Erythroblast (primary cell): Measurements from ENCODE around the gene MRPL9.

Experiments used
- GATA1 ChIP-seq: IDR thresholded peaks from 2 replicates; pipeline ENCODE4 v1.6.1; 2011; ENCODE audit warnings: low read depth, mild to moderate bottlenecking, control low read depth, low read length, moderate library complexity
- POLR2A ChIP-seq: IDR thresholded peaks from 2 replicates; pipeline ENCODE4 v1.6.1; 2011; ENCODE audit warnings: mild to moderate bottlenecking, low read length

DNA sequence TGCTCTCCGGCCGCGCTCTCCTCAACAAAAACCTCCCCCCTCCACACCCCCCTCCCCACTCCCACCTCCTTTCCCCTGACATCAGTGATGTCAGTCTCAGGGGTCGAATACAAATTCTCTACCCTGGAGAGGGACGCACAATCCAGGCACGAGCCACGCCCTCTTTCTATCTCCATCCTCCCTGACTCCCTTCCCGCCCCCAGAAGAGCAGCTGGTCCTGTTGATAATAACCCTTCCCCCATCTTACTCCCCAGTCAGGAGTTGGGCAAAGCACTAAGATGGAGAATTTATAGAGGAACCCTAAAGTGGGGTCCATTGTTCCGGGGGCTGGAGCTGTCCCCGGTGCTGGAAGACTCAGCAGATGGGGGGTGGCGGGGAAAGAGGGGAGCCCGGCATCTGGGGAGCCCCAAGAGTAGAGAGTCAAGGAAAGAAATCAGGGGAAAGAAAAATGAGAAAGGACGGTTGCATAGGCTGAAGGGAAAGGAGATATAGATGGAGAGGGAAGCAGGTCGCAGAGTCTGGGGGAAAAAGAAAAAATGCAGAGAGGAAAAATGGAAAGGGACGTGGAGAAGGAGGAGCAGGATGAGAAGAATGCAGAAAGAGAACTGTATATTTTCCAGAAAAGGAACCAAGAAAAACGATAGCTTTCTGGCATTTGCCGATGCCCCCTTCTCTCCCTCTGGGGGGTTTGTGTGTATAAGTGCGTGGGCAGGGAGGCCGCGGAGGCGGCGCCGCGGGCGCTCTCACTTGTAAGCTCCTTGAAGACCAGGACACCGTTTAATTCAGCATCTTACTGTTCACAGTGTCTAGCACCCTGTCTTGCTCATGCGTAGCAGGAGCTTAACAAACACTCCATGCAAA is 46.3 kb downstream of the MRPL9 start, which contains the start of gene CELF3:
- no peak for TF ChIP-seq POLR2A
- TF ChIP-seq GATA1 = no peak
